Keratinocyte (primary cell): ENCODE data around the gene TMEM245. TPM values are rescaled to one million over a fixed set of nuclear protein-coding genes. Genes with fewer than 3 reads are reported as not detected.

Source experiments
- DNase-seq: peaks from one replicate; pipeline ENCODE4 v3.0.0-alpha.2; 2011; ENCODE audit warnings: low read depth, missing footprints, low spot score
- FAIRE-seq: peaks from 2 replicates; lab custom pipeline; 2011; peaks lifted over from hg19 to GRCh38; lab: Jason Lieb, UNC
- H2AFZ ChIP-seq: 2 replicates; pipeline ENCODE4 v1.6.0; 2012; ENCODE audit warnings: low read length, control low read depth, inconsistent platforms; ENCODE audit not compliant: control insufficient read depth
- H3K27ac ChIP-seq: 2 replicates; pipeline ENCODE4 v1.5.1; 2011; ENCODE audit warnings: low read length; ENCODE audit not compliant: control insufficient read depth, insufficient read depth
- H3K27me3 ChIP-seq: 3 replicates; pipeline ENCODE4 v1.6.0; 2011; ENCODE audit warnings: low read length; ENCODE audit not compliant: control insufficient read depth, insufficient read depth; ENCODE audit errors: extremely low read depth
- H3K36me3 ChIP-seq, 2 experiments: 2 replicates in 1 of 2; 3 replicates in 1 of 2; pipeline ENCODE4 v1.5.1; 2011; ENCODE audit warnings: low read length in 2 of 2, mild to moderate bottlenecking in 1 of 2; ENCODE audit not compliant: control insufficient read depth in 2 of 2, insufficient read depth in 2 of 2; ENCODE audit errors: extremely low read depth in 1 of 2
- H3K4me1 ChIP-seq: 3 replicates; pipeline ENCODE4 v1.5.1; 2011; ENCODE audit warnings: low read length; ENCODE audit not compliant: control insufficient read depth, insufficient read depth; ENCODE audit errors: extremely low read depth
- H3K4me2 ChIP-seq: 3 replicates; pipeline ENCODE4 v1.6.0; 2011; ENCODE audit warnings: low read depth, low read length; ENCODE audit not compliant: control insufficient read depth, insufficient read depth; ENCODE audit errors: extremely low read depth
- H3K4me3 ChIP-seq, 3 experiments: fragments of 200-600 bp in 1 of 3; sonication (generic) in 1 of 3; 2 replicates in 2 of 3; 3 replicates in 1 of 3; pipeline ENCODE4 v1.5.1; 2011 to 2016; ENCODE audit warnings: low read length in 3 of 3, mild to moderate bottlenecking in 3 of 3, control low read depth in 2 of 3, inconsistent platforms in 1 of 3, low read depth in 1 of 3, mixed read lengths in 1 of 3, mixed run types in 1 of 3, moderate library complexity in 1 of 3; ENCODE audit not compliant: control insufficient read depth in 2 of 3, insufficient read depth in 2 of 3; ENCODE audit errors: extremely low read depth in 1 of 3
- H3K79me2 ChIP-seq: 2 replicates; pipeline ENCODE4 v1.6.0; 2012; ENCODE audit warnings: low read length; ENCODE audit not compliant: control insufficient read depth, insufficient read depth
- H3K9ac ChIP-seq: 3 replicates; pipeline ENCODE4 v1.6.0; 2011; ENCODE audit warnings: low read length; ENCODE audit not compliant: control insufficient read depth, insufficient read depth; ENCODE audit errors: extremely low read depth
- H3K9me1 ChIP-seq: 3 replicates; pipeline ENCODE4 v1.6.0; 2011; ENCODE audit warnings: low read length; ENCODE audit not compliant: control insufficient read depth, insufficient read depth; ENCODE audit errors: extremely low read depth
- H3K9me3 ChIP-seq: 2 replicates; pipeline ENCODE4 v1.5.1; 2012; ENCODE audit warnings: low read depth, low read length; ENCODE audit not compliant: control insufficient read depth
- H4K20me1 ChIP-seq: 3 replicates; pipeline ENCODE4 v1.6.0; 2011; ENCODE audit warnings: low read length; ENCODE audit not compliant: control insufficient read depth, insufficient read depth; ENCODE audit errors: extremely low read depth
- CTCF ChIP-seq, 3 experiments: IDR thresholded peaks in 1 of 3; conservative IDR thresholded peaks in 1 of 3; optimal IDR thresholded peaks in 1 of 3; 2 replicates in 2 of 3; 3 replicates in 1 of 3; pipeline versions ENCODE3 to v1.5.1; 2011; ENCODE audit warnings: low read length in 3 of 3, mild to moderate bottlenecking in 3 of 3, moderate library complexity in 2 of 3, control low read depth in 1 of 3, inconsistent platforms in 1 of 3; ENCODE audit not compliant: insufficient read depth in 2 of 3; ENCODE audit errors: extremely low read depth in 1 of 3
- EZH2 ChIP-seq: IDR thresholded peaks from one replicate; pipeline ENCODE4 v1.6.1; 2012; ENCODE audit warnings: inconsistent platforms, mild to moderate bottlenecking, low read length, moderate library complexity
- dilution Hi-C: fragments of 300-500 bp; cut with MboI; formaldehyde crosslinking; loops from one replicate; pipeline ENCODE4 v1.7.0; 2020; ENCODE audit warnings: low sequenced_read_pairs; ENCODE audit not compliant: extremely low pct_ligation_motif_present
- polyA plus RNA-seq, 5 experiments: library from polyadenylated mRNA; depleted of rRNA in 3 of 5; stranded (reverse) in 3 of 5; stranded (forward) in 1 of 5; unstranded in 1 of 5; fragments of >200 nt; gene quantifications; 1 replicate in 1 of 5; 2 replicates in 3 of 5; 3 replicates in 1 of 5; pipeline versions ENCODE4 v1.2.1 to v1.2.3, GENCODE V29; 2011 to 2012; ENCODE audit warnings: missing spikeins in 2 of 5, low read depth in 1 of 5, low replicate concordance in 1 of 5

The TMEM245 gene
- polyA plus RNA-seq, 1 donor (not counting 4 experiments of a cell fraction or from before 2014, with no cell fraction given), result 40.0 TPM

GRCh38 chr9:109158651-109159050 lies 38.9 kb upstream of the TMEM245 start:
- FAIRE-seq, result no peak
- dilution Hi-C loops, result no loop called here
- H3K79me2 ChIP-seq, result no peaks in the 10 kb centered on the region

GRCh38 chr9:109156708-109157107 lies 37.0 kb upstream of the TMEM245 start:
- Histone ChIP-seq H3K79me2 (no peaks in the 10 kb centered on the region), H3K27ac (no peak overlapping the region), H3K9me3 (no peaks in the 10 kb centered on the region), H3K9me1 (no peaks in the 10 kb centered on the region), H3K9ac (no peak overlapping the region), H4K20me1 (no peaks in the 10 kb centered on the region), H3K27me3 (no peaks in the 10 kb centered on the region), H3K36me3 (no peaks in the 10 kb centered on the region), H3K4me2 (no peak overlapping the region), H3K4me3 (no peak overlapping the region), H3K4me1 (no peaks in the 10 kb centered on the region), H2AFZ (no peak overlapping the region)
- dilution Hi-C loops, result no loop called here
- DNase-seq (no peak), FAIRE-seq (no peak)
- TF ChIP-seq EZH2, result no peak
- no peak for TF ChIP-seq CTCF (optimal IDR thresholded peaks at IDR 0.05 in 1 of 3, IDR thresholded peaks at IDR 0.05 in 1 of 3, conservative IDR thresholded peaks at IDR 0.05 in 1 of 3; ENCODE audit: extremely low read depth in 1 of 3, insufficient read depth in 2 of 3, low read length in 3 of 3)

More at GRCh38 chr9:109158651-109159050, 38.9 kb upstream of the TMEM245 start:
- no peaks in the 10 kb centered on the region for H3K4me1 ChIP-seq
- TF ChIP-seq EZH2 (no peak), CTCF (optimal IDR thresholded peaks at IDR 0.05 in 1 of 3, IDR thresholded peaks at IDR 0.05 in 1 of 3, conservative IDR thresholded peaks at IDR 0.05 in 1 of 3; ENCODE audit: extremely low read depth in 1 of 3, insufficient read depth in 2 of 3, low read length in 3 of 3) (no peak)
- H4K20me1 ChIP-seq, result no peaks in the 10 kb centered on the region
- H3K36me3 ChIP-seq, result no peaks in the 10 kb centered on the region
- no peak overlapping the region for H3K4me3 ChIP-seq
- no peaks in the 10 kb centered on the region for H3K27me3 ChIP-seq
- H3K9me1 ChIP-seq, result no peaks in the 10 kb centered on the region
- no peak overlapping the region for H3K9ac ChIP-seq
- no peak overlapping the region for H3K27ac ChIP-seq
- H2AFZ ChIP-seq, result no peak overlapping the region
- H3K9me3 ChIP-seq, result no peaks in the 10 kb centered on the region
- H3K4me2 ChIP-seq, result no peak overlapping the region
- no peak for DNase-seq
